ENCODE data around the gene KCNAB2. TPM values are rescaled to one million over a fixed set of nuclear protein-coding genes. Genes with fewer than 3 reads are reported as not detected.
A peak's percentile ranks its signal among the peaks of the same experiment; 100 is the strongest.

The KCNAB2 gene
- total and polyA plus RNA-seq, 2 experiments from 2014 or later: 3.1 to 3.5 TPM

GRCh38 chr1:6080469-6080868 lies 34.8 kb downstream of the KCNAB2 start:
- H3K27me3 ChIP-seq: no peaks in the 10 kb centered on the region
- no peaks in the 10 kb centered on the region for H3K9me2 ChIP-seq (replicated peaks; ENCODE audit: insufficient read depth)
- no peak overlapping the region for H3K4me2 ChIP-seq
- no peak overlapping the region for H3K27ac ChIP-seq
- no peak overlapping the region for H2AFZ ChIP-seq
- 64% methylated on average over 12 of the region's 12 CpGs for WGBS (ENCODE audit: low lambda C conversion rate, missing lambda C conversion rate)
- no peaks in the 10 kb centered on the region for H3K36me3 ChIP-seq (replicated peaks; ENCODE audit: insufficient read depth, low read depth)
- peak; percentile 21 for DNase-seq (ENCODE audit: low spot score)
- H3K79me2 ChIP-seq: no peaks in the 10 kb centered on the region
- H3K4me1 ChIP-seq (ENCODE audit: insufficient read depth): no peaks in the 10 kb centered on the region
- no peaks in the 10 kb centered on the region for H4K20me1 ChIP-seq (ENCODE audit: insufficient read depth, poor library complexity, severe bottlenecking)
- TF ChIP-seq CTCF (IDR thresholded peaks at IDR 0.05; ENCODE audit: poor library complexity) (peak; percentile 4), EZH2 (IDR thresholded peaks at IDR 0.05; ENCODE audit: borderline replicate concordance) (no peak)
- H3K9me3 ChIP-seq (ENCODE audit: low read depth): no peaks in the 10 kb centered on the region
- H3K4me3 ChIP-seq: no peak overlapping the region

- no peak for TF ChIP-seq EZH2 (IDR thresholded peaks at IDR 0.05; ENCODE audit: borderline replicate concordance)
- no peak for TF ChIP-seq CTCF (IDR thresholded peaks at IDR 0.05; ENCODE audit: poor library complexity)
- TF ChIP-seq EZH2phosphoT487 (IDR thresholded peaks at IDR 0.05; ENCODE audit: low read depth, severe bottlenecking, unreplicated experiment): no peak
- Histone ChIP-seq H2AFZ (no peak overlapping the region), H3K4me1 (ENCODE audit: insufficient read depth) (no peaks in the 10 kb centered on the region), H3K79me2 (no peaks in the 10 kb centered on the region), H4K20me1 (ENCODE audit: insufficient read depth, poor library complexity, severe bottlenecking) (no peaks in the 10 kb centered on the region), H3K27ac (no peak overlapping the region), H3K9me3 (ENCODE audit: low read depth) (no peaks in the 10 kb centered on the region), H3K36me3 (replicated peaks; ENCODE audit: insufficient read depth, low read depth) (no peaks in the 10 kb centered on the region), H3K9me2 (replicated peaks; ENCODE audit: insufficient read depth) (no peaks in the 10 kb centered on the region), H3K4me3 (no peak overlapping the region), H3K4me2 (no peak overlapping the region), H3K27me3 (no peaks in the 10 kb centered on the region)
- no peak for DNase-seq (ENCODE audit: low spot score)
- 93% methylated on average over 12 of the region's 12 CpGs for WGBS (ENCODE audit: low lambda C conversion rate, missing lambda C conversion rate)
These were observed 36.2 kb downstream of the KCNAB2 start for GRCh38 chr1:6081901-6082300.

- H3K9me3 ChIP-seq (ENCODE audit: low read depth): no peaks in the 10 kb centered on the region
- no peak overlapping the region for H2AFZ ChIP-seq
- no peaks in the 10 kb centered on the region for H3K36me3 ChIP-seq (replicated peaks; ENCODE audit: insufficient read depth, low read depth)
- no peak overlapping the region for H3K27ac ChIP-seq
- 69% methylated on average over 10 of the region's 10 CpGs for WGBS (ENCODE audit: low lambda C conversion rate, missing lambda C conversion rate)
- DNase-seq (ENCODE audit: low spot score): no peak
- no peaks in the 10 kb centered on the region for H3K27me3 ChIP-seq
- no peak overlapping the region for H3K4me3 ChIP-seq
- H3K79me2 ChIP-seq: no peaks in the 10 kb centered on the region
- H3K4me2 ChIP-seq: no peak overlapping the region
- no peaks in the 10 kb centered on the region for H3K4me1 ChIP-seq (ENCODE audit: insufficient read depth)
- peak; percentile 27 for TF ChIP-seq CTCF (IDR thresholded peaks at IDR 0.05; ENCODE audit: poor library complexity)
- TF ChIP-seq EZH2phosphoT487 (IDR thresholded peaks at IDR 0.05; ENCODE audit: low read depth, severe bottlenecking, unreplicated experiment): no peak
- no peak for TF ChIP-seq EZH2 (IDR thresholded peaks at IDR 0.05; ENCODE audit: borderline replicate concordance)
- no peaks in the 10 kb centered on the region for H4K20me1 ChIP-seq (ENCODE audit: insufficient read depth, poor library complexity, severe bottlenecking)
- H3K9me2 ChIP-seq (replicated peaks; ENCODE audit: insufficient read depth): no peaks in the 10 kb centered on the region
These were observed 36.8 kb downstream of the KCNAB2 start for GRCh38 chr1:6082430-6082971.

- H3K4me3 ChIP-seq: no peak overlapping the region
- no peak overlapping the region for H3K27ac ChIP-seq
- H3K4me1 ChIP-seq (ENCODE audit: insufficient read depth): no peaks in the 10 kb centered on the region
- H3K79me2 ChIP-seq: no peaks in the 10 kb centered on the region
- no peak overlapping the region for H3K4me2 ChIP-seq
- no peaks in the 10 kb centered on the region for H3K36me3 ChIP-seq (replicated peaks; ENCODE audit: insufficient read depth, low read depth)
- H3K27me3 ChIP-seq: no peaks in the 10 kb centered on the region
- no peaks in the 10 kb centered on the region for H3K9me3 ChIP-seq (ENCODE audit: low read depth)
- no peaks in the 10 kb centered on the region for H4K20me1 ChIP-seq (ENCODE audit: insufficient read depth, poor library complexity, severe bottlenecking)
- no peak for TF ChIP-seq CTCF (IDR thresholded peaks at IDR 0.05; ENCODE audit: poor library complexity)
- no peak for TF ChIP-seq EZH2phosphoT487 (IDR thresholded peaks at IDR 0.05; ENCODE audit: low read depth, severe bottlenecking, unreplicated experiment)
- no peak for TF ChIP-seq EZH2 (IDR thresholded peaks at IDR 0.05; ENCODE audit: borderline replicate concordance)
- H2AFZ ChIP-seq: no peak overlapping the region
- DNase-seq (ENCODE audit: low spot score): no peak
- H3K9me2 ChIP-seq (replicated peaks; ENCODE audit: insufficient read depth): no peaks in the 10 kb centered on the region
- WGBS (ENCODE audit: low lambda C conversion rate, missing lambda C conversion rate): 87% methylated on average over 18 of the region's 18 CpGs
These were observed 37.7 kb downstream of the KCNAB2 start for GRCh38 chr1:6083385-6083784.

Measured in hepatocyte (in vitro differentiated cells).